ENCODE data around the gene ERC2. TPM values are rescaled to one million over a fixed set of nuclear protein-coding genes. Genes with fewer than 3 reads are reported as not detected.
A peak's percentile ranks its signal among the peaks of the same experiment; 100 is the strongest.

The ERC2 gene
- total and polyA plus RNA-seq, 2 donors (not counting 1 experiment from before 2014, with no cell fraction given) = 0.14 to 0.17 TPM

- TF ChIP-seq CTCF (conservative IDR thresholded peaks at IDR 0.05 in 1 of 2, IDR thresholded peaks at IDR 0.05 in 1 of 2; ENCODE audit: low read depth in 1 of 2, low read length in 2 of 2) = no peak
- no peak for TF ChIP-seq EZH2 (IDR thresholded peaks at IDR 0.05; ENCODE audit: low read length, missing control alignments)
These were observed 769.4 kb downstream of the ERC2 start for GRCh38 chr3:55698831-55699230.

GRCh38 chr3:55697177-55697865 lies 770.9 kb downstream of the ERC2 start:
- Histone ChIP-seq H3K4me3 (replicated peaks in 1 of 4; ENCODE audit: control extremely low read depth in 1 of 4, insufficient read depth in 1 of 4, low read depth in 3 of 4, low read length in 4 of 4) (no peak overlapping the region), H3K27me3 (ENCODE audit: control insufficient read depth, insufficient read depth, low read length) (no peaks in the 10 kb centered on the region), H3K36me3 (ENCODE audit: control insufficient read depth, insufficient read depth, low read length) (no peaks in the 10 kb centered on the region), H3K27ac (ENCODE audit: insufficient read depth, low read length) (no peak overlapping the region), H3K79me2 (ENCODE audit: control insufficient read depth, insufficient read depth, low read length) (no peaks in the 10 kb centered on the region), H3K4me2 (ENCODE audit: extremely low read depth, insufficient read depth, low read length) (no peak overlapping the region), H3K9me3 (ENCODE audit: control insufficient read depth, insufficient read depth, low read depth, low read length) (no peaks in the 10 kb centered on the region), H3K4me1 (ENCODE audit: control insufficient read depth, extremely low read depth, insufficient read depth, low read length) (peaks cover 4% of the 10 kb centered on the region), H4K20me1 (ENCODE audit: control insufficient read depth, extremely low read depth, insufficient read depth, low read length) (no peaks in the 10 kb centered on the region), H2AFZ (ENCODE audit: low read length) (no peak overlapping the region), H3K9ac (ENCODE audit: insufficient read depth, low read length) (no peak overlapping the region)
- no peak for DNase-seq (ENCODE audit: low read depth in 2 of 2)
- TF ChIP-seq EZH2 (IDR thresholded peaks at IDR 0.05; ENCODE audit: low read length, missing control alignments) (no peak), CTCF (conservative IDR thresholded peaks at IDR 0.05 in 1 of 2, IDR thresholded peaks at IDR 0.05 in 1 of 2; ENCODE audit: low read depth in 1 of 2, low read length in 2 of 2) (no peak)

More at GRCh38 chr3:55698831-55699230, 769.4 kb downstream of the ERC2 start:
- Histone ChIP-seq H3K27me3 (ENCODE audit: control insufficient read depth, insufficient read depth, low read length) (no peaks in the 10 kb centered on the region), H3K4me3 (replicated peaks in 1 of 4; ENCODE audit: control extremely low read depth in 1 of 4, insufficient read depth in 1 of 4, low read depth in 3 of 4, low read length in 4 of 4) (no peak overlapping the region), H3K79me2 (ENCODE audit: control insufficient read depth, insufficient read depth, low read length) (no peaks in the 10 kb centered on the region), H3K4me1 (ENCODE audit: control insufficient read depth, extremely low read depth, insufficient read depth, low read length) (peaks cover 6% of the 10 kb centered on the region), H3K9me3 (ENCODE audit: control insufficient read depth, insufficient read depth, low read depth, low read length) (no peaks in the 10 kb centered on the region), H3K4me2 (ENCODE audit: extremely low read depth, insufficient read depth, low read length) (no peak overlapping the region), H2AFZ (ENCODE audit: low read length) (no peak overlapping the region), H3K36me3 (ENCODE audit: control insufficient read depth, insufficient read depth, low read length) (no peaks in the 10 kb centered on the region), H3K27ac (ENCODE audit: insufficient read depth, low read length) (no peak overlapping the region), H4K20me1 (ENCODE audit: control insufficient read depth, extremely low read depth, insufficient read depth, low read length) (no peaks in the 10 kb centered on the region), H3K9ac (ENCODE audit: insufficient read depth, low read length) (no peak overlapping the region)
- DNase-seq (ENCODE audit: low read depth in 2 of 2) = peak in 1 of 2 donors; percentile 76

GRCh38 chr3:55692957-55693558 lies 775.2 kb downstream of the ERC2 start:
- no peak overlapping the region for H3K27ac ChIP-seq (ENCODE audit: insufficient read depth, low read length)
- peak; percentile 30 to 61 for DNase-seq (ENCODE audit: low read depth in 2 of 2)

More at GRCh38 chr3:55692957-55693558, 775.2 kb downstream of the ERC2 start:
- Histone ChIP-seq H3K36me3 (ENCODE audit: control insufficient read depth, insufficient read depth, low read length) (no peaks in the 10 kb centered on the region), H3K4me3 (replicated peaks in 1 of 4; ENCODE audit: control extremely low read depth in 1 of 4, insufficient read depth in 1 of 4, low read depth in 3 of 4, low read length in 4 of 4) (no peak overlapping the region), H2AFZ (ENCODE audit: low read length) (no peak overlapping the region), H3K4me1 (ENCODE audit: control insufficient read depth, extremely low read depth, insufficient read depth, low read length) (no peaks in the 10 kb centered on the region), H3K4me2 (ENCODE audit: extremely low read depth, insufficient read depth, low read length) (no peak overlapping the region), H3K79me2 (ENCODE audit: control insufficient read depth, insufficient read depth, low read length) (no peaks in the 10 kb centered on the region), H3K9me3 (ENCODE audit: control insufficient read depth, insufficient read depth, low read depth, low read length) (no peaks in the 10 kb centered on the region), H3K9ac (ENCODE audit: insufficient read depth, low read length) (no peak overlapping the region), H4K20me1 (ENCODE audit: control insufficient read depth, extremely low read depth, insufficient read depth, low read length) (no peaks in the 10 kb centered on the region), H3K27me3 (ENCODE audit: control insufficient read depth, insufficient read depth, low read length) (no peaks in the 10 kb centered on the region)
- TF ChIP-seq EZH2 (IDR thresholded peaks at IDR 0.05; ENCODE audit: low read length, missing control alignments) (no peak), CTCF (conservative IDR thresholded peaks at IDR 0.05 in 1 of 2, IDR thresholded peaks at IDR 0.05 in 1 of 2; ENCODE audit: low read depth in 1 of 2, low read length in 2 of 2) (no peak)

Measured in fibroblast of lung (primary cell).